GM12864 (cell line): ENCODE data around the gene PSMD5.
A peak's percentile ranks its signal among the peaks of the same experiment; 100 is the strongest.
"Not testable (repeated sequence)": the region's sequence is repeated elsewhere in the genome, so short reads cannot be mapped to it uniquely, and the experiment has no call there.

Experiments used
- DNase-seq: peaks from one replicate; pipeline ENCODE4 v3.0.0-alpha.2; 2011; ENCODE audit warnings: low read depth
- H3K4me3 ChIP-seq: 2 replicates; pipeline ENCODE4 v1.5.1; 2011; ENCODE audit warnings: mild to moderate bottlenecking, low read depth, low read length, control low read depth
- TF ChIP-seq, protein P1 (sequence below): IDR thresholded peaks from 2 replicates; pipeline ENCODE4 v1.5.1; 2011; ENCODE audit warnings: low read depth, mild to moderate bottlenecking, moderate library complexity, low read length, control low read depth, inconsistent platforms; ENCODE audit errors: missing control alignments

Gene PSMD5

DNA sequence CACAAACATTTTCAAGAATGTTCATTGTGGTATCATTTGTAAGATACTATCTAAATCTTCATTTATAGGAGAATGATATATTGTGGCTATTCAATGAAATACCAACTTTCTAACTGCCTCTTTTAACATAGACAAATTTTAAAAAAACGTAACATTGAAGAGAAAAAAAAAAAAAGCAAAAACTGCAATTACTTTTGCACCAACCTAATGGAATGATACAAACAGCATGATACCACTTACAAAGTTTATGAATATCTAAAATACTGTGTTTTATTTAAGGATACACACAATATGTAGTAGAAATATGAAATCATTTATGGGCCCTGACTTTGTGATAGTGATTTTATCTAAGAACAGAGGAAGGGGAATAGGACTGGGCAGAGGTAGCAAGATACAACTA lies 24.1 kb downstream of the PSMD5 start:
- TF ChIP-seq, protein P1, sequence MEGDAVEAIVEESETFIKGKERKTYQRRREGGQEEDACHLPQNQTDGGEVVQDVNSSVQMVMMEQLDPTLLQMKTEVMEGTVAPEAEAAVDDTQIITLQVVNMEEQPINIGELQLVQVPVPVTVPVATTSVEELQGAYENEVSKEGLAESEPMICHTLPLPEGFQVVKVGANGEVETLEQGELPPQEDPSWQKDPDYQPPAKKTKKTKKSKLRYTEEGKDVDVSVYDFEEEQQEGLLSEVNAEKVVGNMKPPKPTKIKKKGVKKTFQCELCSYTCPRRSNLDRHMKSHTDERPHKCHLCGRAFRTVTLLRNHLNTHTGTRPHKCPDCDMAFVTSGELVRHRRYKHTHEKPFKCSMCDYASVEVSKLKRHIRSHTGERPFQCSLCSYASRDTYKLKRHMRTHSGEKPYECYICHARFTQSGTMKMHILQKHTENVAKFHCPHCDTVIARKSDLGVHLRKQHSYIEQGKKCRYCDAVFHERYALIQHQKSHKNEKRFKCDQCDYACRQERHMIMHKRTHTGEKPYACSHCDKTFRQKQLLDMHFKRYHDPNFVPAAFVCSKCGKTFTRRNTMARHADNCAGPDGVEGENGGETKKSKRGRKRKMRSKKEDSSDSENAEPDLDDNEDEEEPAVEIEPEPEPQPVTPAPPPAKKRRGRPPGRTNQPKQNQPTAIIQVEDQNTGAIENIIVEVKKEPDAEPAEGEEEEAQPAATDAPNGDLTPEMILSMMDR, result no peak
- no peak overlapping the region for H3K4me3 ChIP-seq
- DNase-seq, result no peak

DNA sequence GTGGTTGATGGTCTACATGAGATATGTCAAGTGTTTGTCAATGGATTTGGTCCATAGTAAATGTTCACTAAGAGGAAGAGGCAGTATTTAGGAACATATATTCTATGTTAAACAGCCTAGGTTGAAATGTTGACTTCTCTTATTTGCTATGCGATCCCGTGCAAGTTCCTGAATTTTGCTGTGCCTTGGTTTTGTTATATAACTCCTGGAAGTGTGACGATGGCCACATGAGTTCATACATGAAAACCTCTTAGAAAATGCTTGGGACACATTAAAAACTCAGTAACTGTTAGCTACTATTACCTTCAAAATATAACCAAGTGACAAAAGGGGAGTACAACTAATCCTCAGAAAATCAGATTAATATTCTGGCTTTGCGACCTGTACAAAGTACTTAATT lies 27.6 kb downstream of the PSMD5 start:
- DNase-seq, result no peak
- TF ChIP-seq, protein P1, result no peak
- no peak overlapping the region for H3K4me3 ChIP-seq

DNA sequence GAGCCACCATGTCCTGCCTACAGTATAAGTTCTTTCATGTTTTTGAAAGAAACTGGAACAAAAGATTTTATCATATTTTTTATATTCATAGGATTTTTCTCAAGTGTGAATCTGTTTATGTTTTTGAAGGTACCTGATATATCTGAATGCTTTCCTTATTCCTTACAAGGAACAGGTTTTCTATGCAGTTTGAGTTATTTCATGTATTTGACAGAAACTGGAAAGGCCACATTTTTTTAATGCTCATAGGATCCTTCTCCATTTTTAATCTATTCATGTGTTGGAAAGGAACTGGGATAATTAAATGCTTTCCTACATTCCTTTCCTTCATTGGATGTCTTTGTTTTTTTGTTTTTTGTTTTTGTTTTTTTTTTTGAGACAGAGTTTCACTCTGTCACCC lies 33.8 kb downstream of the PSMD5 start:
- H3K4me3 ChIP-seq, result no peak overlapping the region
- TF ChIP-seq, protein P1, result no peak
- no peak for DNase-seq

DNA sequence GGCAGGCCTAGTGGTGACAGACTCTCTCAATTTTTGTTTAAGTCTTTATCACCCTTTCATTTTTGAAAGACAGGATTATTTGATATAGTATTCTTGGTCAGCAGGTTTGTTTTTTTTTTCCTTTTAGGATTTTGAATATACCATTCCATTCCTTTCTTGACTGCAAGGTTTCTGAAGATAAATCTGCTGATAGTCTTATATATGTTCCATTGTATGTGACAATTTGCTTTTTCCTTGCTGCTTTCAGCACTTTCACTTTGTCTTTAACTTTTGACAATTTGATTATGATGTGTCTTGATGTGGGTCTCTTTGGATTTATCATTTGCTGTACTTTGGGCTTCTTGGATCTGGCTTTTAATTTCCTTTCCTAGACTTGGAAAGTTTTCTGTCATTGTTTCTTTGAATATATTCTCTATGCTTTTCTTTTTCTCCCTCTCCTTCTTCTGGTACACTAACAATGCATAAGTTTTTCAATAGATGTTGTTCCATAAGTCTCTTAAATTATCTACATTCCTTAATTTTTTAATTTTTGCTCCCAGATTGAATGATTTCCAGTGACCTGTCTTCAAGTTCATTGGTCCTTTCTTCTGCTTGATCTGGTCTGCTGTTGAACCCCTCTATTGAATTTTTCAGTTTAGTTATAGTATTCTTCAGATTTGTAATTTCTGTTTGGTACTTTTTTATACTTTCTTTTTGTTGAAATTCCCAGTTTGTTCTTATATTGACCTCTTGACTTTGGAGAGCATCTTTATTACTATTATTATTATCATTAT lies 34.9 kb downstream of the PSMD5 start:
- no peak for DNase-seq
- TF ChIP-seq, protein P1, result no peak
- H3K4me3 ChIP-seq, result no peak overlapping the region

DNA sequence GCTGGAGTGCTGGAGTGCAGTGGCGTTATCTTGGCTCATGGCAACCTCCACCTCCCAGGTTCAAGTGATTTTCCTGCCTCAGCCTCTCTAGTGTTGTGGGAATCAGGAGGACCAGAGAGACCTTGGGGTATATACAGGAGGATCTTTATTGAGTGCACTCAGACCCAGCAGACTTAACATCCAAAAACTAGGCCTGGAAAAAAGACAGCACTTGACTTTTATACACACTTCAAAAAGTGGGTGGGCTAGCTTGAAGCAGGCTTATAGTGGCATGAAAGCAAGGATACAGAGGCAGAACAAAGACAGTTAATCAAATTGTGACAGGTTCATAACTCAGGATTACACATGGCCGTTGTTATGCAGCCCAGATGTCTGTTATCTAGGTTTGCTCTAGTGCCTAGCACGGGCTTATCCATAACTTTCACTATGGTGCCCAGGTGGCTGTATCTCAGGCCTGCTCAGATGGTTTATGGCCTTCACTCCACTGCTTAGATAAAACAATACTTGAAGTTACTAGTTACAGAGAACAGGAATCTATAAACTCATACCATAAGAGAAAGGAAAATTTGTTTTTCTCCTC lies 37.8 kb downstream of the PSMD5 start:
- not testable (repeated sequence) for DNase-seq

DNA sequence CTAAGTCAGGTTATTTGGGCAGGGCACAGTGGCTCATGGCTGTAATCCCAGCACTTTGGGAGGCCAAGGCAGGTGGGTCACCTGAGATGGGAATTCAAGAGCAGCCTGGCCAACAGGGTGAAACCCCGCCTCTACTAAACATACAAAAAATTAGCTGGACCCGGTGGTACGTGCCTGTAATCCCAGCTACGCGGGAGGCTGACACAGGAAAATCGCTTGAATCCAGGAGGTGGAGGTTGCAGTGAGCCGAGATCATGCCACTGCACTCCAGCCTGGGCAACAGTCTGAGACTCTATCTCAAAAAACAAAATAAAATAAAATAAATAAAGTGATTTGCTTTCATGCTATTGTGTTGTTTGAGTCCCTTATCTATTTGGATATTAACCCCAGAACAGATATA lies 41.3 kb downstream of the PSMD5 start:
- no peak overlapping the region for H3K4me3 ChIP-seq
- TF ChIP-seq, protein P1, result no peak
- DNase-seq, result no peak

More for the DNA sequence above, 37.8 kb downstream of the PSMD5 start:
- not testable (repeated sequence) for H3K4me3 ChIP-seq

DNA sequence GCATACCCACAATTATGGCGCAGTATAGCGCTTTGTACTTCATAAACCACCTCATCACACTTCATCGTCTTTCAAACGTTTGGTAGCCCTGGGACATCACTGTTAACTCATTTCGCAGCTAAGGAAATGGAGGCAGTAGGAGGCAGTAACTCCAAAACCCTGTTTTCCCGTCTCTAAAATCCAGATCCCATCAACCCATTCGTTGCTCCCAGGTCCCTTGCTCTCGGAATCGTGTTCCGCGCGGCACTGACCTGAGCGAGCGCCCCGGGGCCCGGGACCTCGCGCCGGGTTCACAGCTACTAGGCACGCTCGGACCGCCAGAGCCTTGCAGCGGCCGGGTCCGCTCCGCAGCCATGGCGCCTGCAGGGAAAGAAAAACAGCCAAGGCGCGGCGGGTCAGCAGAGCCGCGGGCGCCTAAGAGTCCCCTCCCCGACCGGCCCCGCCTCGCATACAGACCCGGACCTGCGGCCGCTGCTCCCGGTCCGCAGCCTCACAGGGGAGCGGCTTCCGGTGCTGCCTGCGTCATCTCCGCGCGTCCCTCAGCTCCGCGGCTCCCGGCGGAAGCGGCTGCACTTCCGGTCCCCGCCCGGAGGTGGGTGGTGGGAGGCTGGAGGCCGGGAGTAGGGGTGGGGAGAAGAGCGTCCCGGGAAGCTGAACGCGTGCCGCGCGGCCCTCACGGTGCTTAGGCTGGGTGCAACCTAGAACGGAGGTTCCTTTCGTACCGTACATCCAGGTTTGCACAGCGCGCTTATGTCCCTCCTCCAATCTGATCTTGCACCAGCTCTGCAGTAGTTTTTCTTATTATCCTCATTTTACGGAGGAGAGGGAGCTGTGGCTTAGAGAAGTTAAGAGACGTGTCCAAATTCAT lies 49.6 kb downstream of the PSMD5 start, which contains the start of gene FBXW2:
FBXW2 (minus strand) TSS at position 519 of the 868 bp plus-strand sequence. CDS start 5,158 bp downstream, outside the sequence.
- TF ChIP-seq, protein P1, result no peak
- H3K4me3 ChIP-seq, result peak within 1 kb of the TSS; percentile 99
- DNase-seq, result peak; percentile 65
